OCI-M2 (cell line): ENCODE data around the gene LYRM7.
"Not testable (repeated sequence)": the region's sequence is repeated elsewhere in the genome, so short reads cannot be mapped to it uniquely, and the experiment has no call there.

ENCODE experiments used
- DNase-seq: peaks from one replicate; lab custom pipeline; 2025; ENCODE audit not compliant: unreplicated experiment; lab: John Stamatoyannopoulos, UW

Gene LYRM7

DNA sequence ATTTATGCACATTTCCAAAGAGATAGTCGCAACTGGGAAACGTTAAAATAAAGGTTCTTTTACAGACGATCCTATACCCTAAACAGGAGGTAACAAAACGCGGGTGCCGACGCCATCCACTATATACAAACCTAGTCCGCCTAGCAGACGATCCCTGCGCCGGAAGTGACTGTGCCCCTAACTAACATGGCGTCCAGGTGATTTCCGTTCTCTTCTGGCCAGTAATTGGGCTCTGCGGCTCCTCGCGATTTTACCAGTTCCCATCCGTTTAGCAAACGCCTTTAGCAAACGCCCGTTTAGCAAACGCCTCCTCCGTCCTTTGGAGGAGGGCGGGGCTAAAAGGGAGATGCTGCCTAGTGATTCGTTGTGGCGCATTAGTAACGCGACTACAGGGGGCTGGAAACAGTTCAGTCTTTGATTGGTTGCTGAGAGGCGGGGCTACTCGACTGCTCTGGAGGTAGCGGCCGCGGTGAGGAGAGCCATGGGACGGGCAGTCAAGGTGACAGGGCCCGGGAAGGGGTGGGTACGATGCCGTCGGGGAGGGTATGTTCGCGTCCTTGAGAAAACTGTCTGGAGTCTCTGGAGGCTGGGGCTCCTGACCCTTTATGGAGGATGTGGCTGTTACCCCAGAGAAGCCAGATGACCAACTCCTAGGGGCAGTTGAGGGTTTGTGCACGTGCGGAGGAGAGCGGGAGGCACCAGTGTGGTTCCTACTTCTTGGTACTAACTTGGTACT lies at the start of gene LYRM7:
Gene LYRM7, plus strand, starts transcription at position 405 of the 736 bp plus-strand sequence. Its CDS starts 77 bp downstream, at position 482.
- DNase-seq, result peak; percentile 82

GRCh38 chr5:131127244-131127643 lies 43.5 kb upstream of the LYRM7 start:
- not testable (repeated sequence) for DNase-seq

DNA sequence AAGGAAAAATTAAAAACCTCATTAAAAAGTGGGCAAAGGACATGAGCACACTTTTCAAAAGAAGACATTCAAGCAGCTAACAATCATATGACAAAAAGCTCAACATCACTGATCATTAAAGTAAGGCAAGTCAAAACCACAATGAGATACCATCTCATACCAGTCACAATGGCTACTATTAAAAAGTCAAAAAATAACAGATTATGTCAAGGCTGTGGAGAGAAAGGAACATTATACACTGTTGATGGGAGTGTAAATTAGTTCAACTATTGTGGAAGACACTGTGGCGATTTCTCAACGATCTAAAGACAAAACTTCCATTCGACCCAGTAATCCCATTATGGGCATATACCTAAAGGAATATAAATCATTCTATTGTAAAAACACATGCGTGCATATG lies 41.4 kb upstream of the LYRM7 start:
- no peak for DNase-seq

- DNase-seq, result not testable (repeated sequence)
Observed at GRCh38 chr5:131133091-131133490, 37.7 kb upstream of the LYRM7 start.

DNA sequence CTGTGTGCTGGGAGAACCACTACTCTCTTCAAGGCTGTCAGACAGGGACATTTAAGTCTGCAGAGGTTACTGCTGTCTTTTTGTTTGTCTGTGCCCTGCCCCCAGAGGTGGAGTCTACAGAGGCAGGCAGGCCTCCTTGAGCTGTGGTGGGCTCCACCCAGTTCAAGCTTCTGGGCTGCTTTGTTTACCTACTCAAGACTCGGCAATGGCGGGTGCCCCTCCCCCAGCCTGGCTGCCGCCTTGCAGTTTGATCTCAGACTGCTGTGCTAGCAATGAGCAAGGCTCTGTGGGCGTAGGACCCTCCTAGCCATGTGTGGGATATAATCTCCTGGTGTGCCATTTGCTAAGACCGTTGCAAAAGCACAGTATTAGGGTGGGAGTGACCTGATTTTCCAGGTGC lies 32.3 kb upstream of the LYRM7 start:
- not testable (repeated sequence) for DNase-seq

DNA sequence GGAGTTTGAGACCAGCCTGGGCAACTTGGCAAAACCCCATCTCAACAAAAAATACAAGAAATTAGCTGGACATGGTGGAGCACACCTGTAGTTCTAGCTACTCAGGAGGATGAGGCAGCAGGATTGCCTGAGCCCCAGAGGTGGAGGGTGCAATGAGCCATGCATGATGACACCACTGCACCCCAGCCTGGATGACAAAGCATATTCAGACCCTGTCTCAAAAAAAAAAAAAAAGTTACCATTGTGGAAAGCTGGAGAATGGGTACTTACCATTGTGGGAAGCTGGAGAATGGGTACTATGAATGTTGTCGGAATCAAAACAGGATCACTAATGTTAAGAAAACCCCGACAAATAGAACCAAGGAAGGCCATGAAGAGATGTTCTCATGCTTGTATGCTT lies 31.4 kb upstream of the LYRM7 start:
- no peak for DNase-seq

- no peak for DNase-seq
Observed at GRCh38 chr5:131142970-131143617, 27.6 kb upstream of the LYRM7 start.

GRCh38 chr5:131147258-131147657 lies 23.5 kb upstream of the LYRM7 start:
- no peak for DNase-seq

- DNase-seq, result no peak
Observed at GRCh38 chr5:131148835-131149234, 21.9 kb upstream of the LYRM7 start.

DNA sequence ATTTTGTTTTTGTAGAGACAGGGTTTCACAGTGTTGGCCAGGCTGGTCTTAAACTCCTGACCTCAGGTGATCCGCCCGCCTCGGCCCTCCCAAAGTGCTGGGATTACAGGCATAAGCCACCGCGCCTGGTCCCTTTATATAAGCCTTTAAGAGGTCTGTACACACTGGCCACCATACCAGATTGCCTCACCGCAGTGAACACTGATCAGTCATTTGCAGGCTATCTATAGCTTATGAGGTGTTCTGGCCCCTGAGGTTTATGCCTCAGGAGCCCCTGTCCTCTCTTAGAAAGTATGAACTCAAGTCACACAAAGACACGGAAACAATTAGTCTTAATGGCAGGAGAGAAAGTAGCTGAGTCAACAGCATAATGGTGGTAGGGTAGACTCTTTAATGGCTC lies 20.3 kb upstream of the LYRM7 start:
- DNase-seq, result no peak

DNA sequence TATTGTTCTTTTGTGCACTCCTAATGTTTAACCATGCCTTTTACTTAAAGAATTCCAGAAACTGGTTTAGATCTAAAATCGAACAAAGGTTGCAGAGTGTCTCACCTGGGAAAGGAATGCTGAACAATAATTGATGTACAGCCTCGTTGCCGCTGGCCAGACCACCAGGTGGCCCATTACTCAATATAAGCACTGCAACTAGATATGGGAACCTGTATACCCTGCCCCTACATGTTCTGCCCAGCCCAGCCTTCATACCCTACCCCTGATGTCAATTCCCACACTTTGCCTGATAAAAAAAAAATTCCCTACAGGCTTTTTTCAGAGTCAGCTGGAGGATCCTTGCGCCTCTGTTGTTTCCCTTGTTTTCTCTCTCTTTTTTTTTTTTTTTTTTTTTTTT lies 19.5 kb upstream of the LYRM7 start:
- no peak for DNase-seq

DNA sequence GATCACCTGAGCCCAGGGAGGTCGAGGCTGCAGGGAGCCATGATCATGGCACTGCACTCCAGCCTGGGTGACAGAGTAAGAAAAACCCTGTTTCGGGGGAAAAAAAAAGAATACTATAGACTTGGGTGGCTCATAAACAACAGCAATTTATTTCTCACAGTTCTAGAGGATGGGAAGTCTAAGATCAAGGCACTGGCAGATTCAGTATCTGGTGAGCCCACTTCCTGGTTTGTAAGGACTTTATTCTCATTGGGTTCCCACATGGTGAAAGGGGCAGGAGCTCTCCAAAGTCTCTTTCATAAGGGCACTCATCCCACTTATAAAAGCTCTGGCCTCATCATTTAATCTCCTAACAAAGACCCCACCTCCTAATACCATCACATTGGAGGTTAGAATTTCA lies 14.4 kb upstream of the LYRM7 start:
- no peak for DNase-seq

- no peak for DNase-seq
Observed at GRCh38 chr5:131156957-131157356, 13.8 kb upstream of the LYRM7 start.

GRCh38 chr5:131160134-131160533 lies 10.6 kb upstream of the LYRM7 start:
- DNase-seq, result no peak

DNA sequence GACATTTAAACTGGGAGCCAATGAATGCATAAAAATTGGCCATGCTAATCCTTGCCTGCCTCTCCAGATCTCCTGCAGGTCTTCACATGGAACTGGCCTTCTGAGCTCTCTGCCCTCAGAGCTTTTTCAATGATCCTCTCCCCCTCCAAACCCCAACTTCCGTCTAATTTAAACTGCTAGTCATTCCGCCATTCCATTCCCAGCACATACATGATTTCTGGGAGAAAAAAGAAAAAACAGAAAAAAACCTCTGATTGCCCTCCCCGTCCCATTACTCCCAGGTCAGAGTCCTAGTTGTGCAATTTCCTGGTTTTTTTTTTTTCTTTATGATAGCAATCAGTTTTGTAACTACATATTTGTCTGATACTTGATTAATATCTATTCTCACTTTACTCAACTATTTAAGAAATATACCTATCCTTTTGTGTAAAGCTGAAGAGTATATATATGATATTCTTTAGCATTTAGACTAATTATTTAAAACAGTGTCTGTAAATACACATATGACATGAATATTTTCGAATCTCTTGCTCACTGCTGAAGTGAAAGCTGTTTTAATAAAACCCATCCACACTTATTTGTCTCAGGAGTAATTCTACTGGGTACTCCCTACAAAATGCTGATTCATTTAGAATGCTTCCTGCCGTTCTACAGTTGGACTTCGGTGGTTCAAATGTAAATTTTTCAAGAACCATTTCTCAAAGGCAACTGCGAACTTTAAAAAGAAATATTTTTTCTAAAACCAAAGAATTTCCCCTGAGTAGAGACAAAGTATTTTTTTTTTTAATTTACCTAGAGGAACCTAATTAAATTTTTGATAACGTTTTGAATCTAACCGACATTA lies 7.2 kb upstream of the LYRM7 start:
- DNase-seq, result no peak

DNA sequence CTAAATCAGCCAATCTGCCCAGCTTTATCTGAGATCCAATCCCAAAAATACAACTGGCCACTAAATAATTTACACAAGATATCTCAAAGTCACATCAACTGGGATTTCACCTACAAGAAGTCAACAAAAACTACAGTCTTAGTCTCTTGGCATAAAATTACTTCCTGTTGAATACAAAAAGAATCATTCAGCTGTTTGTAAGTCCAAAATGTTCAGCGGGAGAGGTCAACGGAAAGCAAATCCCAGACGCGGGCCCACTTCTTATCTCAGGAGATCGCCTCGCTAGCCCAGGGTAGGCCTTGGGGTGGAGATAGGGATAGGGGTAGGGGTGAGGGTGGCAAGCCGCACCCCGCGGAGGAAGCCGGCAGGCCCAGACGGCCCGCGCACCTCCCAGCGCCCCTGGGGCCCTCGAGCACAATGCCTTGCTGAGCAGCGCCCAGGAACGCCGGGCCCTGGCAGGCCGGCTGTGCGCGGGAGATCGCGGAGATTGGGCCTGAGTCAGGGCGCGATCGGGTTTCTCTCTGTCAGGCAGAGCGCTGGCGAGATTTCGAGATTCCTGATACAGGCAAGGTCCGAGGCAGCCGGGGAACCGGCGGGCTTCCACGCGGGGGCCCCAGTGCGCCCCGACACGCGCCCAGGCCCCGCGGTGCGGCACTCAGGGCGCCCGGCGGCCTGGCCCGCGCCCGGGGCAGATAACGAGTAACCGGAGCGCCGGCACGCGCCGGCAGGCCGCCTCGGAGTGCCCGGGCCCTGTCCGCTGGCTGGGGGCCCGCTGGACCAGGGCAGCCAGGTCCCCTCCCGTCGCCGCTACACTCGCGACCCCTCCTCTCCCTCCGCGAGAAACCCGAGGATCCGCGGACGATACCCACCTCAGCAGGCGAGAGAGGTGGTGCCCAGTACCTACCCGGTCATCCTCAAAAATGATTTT lies 6.3 kb upstream of the LYRM7 start:
- DNase-seq, result no peak

- DNase-seq, result no peak
Observed at GRCh38 chr5:131165119-131165727, 5.5 kb upstream of the LYRM7 start, which contains the start of gene HINT1. TSS of gene HINT1 (minus strand) at chr5:131165256. CDS start at chr5:131165205, 51 bp downstream.

GRCh38 chr5:131167615-131168014 lies 3.1 kb upstream of the LYRM7 start:
- DNase-seq, result no peak

DNA sequence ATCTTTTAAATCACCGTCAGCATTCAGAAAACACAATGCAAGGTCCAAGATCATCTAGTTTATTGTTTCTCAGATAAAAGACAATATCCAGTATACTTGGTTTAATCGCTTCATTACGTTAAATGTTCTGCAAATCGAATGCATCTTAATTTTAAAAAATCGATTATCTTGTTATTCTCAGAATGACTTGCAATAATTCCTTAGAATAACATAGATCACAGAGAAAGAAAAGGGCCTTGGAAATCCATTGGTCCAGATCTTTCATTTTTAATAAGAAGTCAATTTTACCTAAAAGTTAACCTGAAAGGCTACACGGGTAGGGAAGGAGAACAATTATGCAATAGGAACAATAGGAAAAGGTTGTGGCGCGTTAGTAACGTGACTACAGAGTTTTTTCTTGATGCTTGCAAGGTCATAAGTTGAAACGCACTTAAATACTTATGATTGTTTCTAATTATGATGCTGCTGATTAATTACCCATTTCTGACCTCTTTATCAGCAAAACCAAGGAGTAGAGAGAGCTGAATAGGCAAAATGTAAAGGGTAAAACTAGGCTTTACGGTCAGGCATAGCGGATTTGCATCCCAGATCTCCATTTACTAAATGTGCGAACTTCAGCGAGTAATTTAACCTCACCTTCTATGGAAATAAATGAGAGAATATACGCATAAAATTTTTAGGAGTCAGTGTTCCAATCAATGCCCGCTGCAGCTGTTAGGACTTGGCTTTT lies 769 bp upstream of the LYRM7 start:
- no peak for DNase-seq
